ENCODE measurements around the gene TNNT2. TPM values are rescaled to one million over a fixed set of nuclear protein-coding genes. Genes with fewer than 3 reads are reported as not detected.

The TNNT2 gene
- total and polyA plus RNA-seq, 2 donors (not counting 1 experiment from before 2014, with no cell fraction given) = 1.4 TPM; not detected in 1

DNA sequence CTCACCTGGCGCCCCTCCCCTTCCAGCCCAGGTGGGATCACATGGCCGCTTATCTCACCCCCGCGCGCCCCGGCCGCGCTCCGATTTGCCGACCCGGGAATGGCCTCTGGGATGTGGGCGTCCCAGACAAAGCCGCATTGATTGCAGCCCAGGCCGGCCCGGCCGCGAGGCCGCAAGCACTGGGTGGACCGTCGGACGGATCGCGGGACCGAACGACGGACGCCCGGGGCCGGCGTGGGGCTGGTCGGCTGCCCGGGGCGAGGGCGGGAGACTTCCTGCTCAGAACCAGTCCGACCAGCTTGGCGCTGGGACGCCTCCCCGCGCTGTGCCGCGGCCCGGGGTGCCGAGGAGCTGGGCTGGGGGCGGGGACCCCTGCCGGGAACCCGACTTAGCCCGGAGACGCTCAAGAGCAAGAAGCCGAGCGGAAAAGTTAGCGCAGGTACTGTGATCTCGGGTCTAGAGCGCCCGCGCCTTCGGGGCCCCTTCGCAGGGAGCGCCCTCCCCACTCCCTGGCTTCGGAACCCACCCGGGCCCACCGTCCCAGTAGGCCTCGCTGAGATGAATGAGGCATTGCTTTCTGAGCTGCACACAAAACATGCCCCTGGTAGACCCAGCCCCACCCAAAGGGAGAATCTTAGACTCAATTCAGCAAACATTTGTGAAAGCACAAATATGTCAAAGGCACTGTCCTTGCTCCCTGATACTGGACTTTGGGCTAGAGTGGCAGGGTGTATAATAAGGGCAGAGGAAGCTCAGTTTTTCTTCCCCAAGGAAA, 22.1 kb upstream of the TNNT2 start:
- no peak overlapping the region for H2AFZ ChIP-seq (ENCODE audit: low read length)
- DNase-seq (ENCODE audit: low read depth in 2 of 2) = peak in 1 of 2 donors; percentile 19
- no peaks in the 10 kb centered on the region for H3K9me3 ChIP-seq (ENCODE audit: control insufficient read depth, insufficient read depth, low read depth, low read length)
- H3K27ac ChIP-seq (ENCODE audit: insufficient read depth, low read length) = no peak overlapping the region
- peaks cover 60% of the 10 kb centered on the region for H3K27me3 ChIP-seq (ENCODE audit: control insufficient read depth, insufficient read depth, low read length)
- H3K79me2 ChIP-seq (ENCODE audit: control insufficient read depth, insufficient read depth, low read length) = no peaks in the 10 kb centered on the region
- no peaks in the 10 kb centered on the region for H3K36me3 ChIP-seq (ENCODE audit: control insufficient read depth, insufficient read depth, low read length)
- H3K4me1 ChIP-seq (ENCODE audit: control insufficient read depth, extremely low read depth, insufficient read depth, low read length) = no peaks in the 10 kb centered on the region
- H3K4me3 ChIP-seq (replicated peaks in 1 of 4; ENCODE audit: control extremely low read depth in 1 of 4, insufficient read depth in 1 of 4, low read depth in 3 of 4, low read length in 4 of 4) = no peak overlapping the region
- H3K4me2 ChIP-seq (ENCODE audit: extremely low read depth, insufficient read depth, low read length) = no peak overlapping the region
- no peaks in the 10 kb centered on the region for H4K20me1 ChIP-seq (ENCODE audit: control insufficient read depth, extremely low read depth, insufficient read depth, low read length)
- H3K9ac ChIP-seq (ENCODE audit: insufficient read depth, low read length) = no peak overlapping the region
- TF ChIP-seq, protein P1, sequence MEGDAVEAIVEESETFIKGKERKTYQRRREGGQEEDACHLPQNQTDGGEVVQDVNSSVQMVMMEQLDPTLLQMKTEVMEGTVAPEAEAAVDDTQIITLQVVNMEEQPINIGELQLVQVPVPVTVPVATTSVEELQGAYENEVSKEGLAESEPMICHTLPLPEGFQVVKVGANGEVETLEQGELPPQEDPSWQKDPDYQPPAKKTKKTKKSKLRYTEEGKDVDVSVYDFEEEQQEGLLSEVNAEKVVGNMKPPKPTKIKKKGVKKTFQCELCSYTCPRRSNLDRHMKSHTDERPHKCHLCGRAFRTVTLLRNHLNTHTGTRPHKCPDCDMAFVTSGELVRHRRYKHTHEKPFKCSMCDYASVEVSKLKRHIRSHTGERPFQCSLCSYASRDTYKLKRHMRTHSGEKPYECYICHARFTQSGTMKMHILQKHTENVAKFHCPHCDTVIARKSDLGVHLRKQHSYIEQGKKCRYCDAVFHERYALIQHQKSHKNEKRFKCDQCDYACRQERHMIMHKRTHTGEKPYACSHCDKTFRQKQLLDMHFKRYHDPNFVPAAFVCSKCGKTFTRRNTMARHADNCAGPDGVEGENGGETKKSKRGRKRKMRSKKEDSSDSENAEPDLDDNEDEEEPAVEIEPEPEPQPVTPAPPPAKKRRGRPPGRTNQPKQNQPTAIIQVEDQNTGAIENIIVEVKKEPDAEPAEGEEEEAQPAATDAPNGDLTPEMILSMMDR (conservative IDR thresholded peaks at IDR 0.05 in 1 of 2, IDR thresholded peaks at IDR 0.05 in 1 of 2; ENCODE audit: low read depth in 1 of 2, low read length in 2 of 2) = no peak
- peak; percentile 96 for TF ChIP-seq EZH2 (IDR thresholded peaks at IDR 0.05; ENCODE audit: low read length, missing control alignments)

DNA sequence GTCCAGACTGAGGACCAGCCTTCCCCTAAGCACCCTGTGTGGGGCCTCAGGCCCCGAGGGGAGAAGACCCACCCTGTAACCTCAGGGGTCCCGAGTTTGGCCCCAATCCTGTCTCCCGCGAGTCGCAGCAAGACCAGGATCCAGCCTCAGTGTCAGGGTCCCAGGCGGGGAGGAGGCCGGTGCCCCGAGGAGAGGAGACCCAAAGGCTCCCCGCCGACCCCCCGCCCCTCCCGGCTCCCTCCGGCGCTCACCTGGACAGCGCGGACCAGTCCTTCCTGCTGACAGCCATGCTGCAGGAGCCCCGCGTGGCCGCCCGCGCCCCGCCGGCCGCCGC, 21.5 kb upstream of the TNNT2 start, which contains the start of gene LAD1:
LAD1 (minus strand) TSS at position 307 of the 334 bp plus-strand sequence; CDS start at position 289, 18 bp downstream.
- H2AFZ ChIP-seq (ENCODE audit: low read length) = no peak within 1 kb of the TSS
- H4K20me1 ChIP-seq (ENCODE audit: control insufficient read depth, extremely low read depth, insufficient read depth, low read length) = no peaks in the 10 kb centered on the region
- no peak within 1 kb of the TSS for H3K4me2 ChIP-seq (ENCODE audit: extremely low read depth, insufficient read depth, low read length)
- peaks cover 64% of the 10 kb centered on the region for H3K27me3 ChIP-seq (ENCODE audit: control insufficient read depth, insufficient read depth, low read length)
- no peak for DNase-seq (ENCODE audit: low read depth in 2 of 2)
- no peak for TF ChIP-seq EZH2 (IDR thresholded peaks at IDR 0.05; ENCODE audit: low read length, missing control alignments)
- TF ChIP-seq, protein P1 (conservative IDR thresholded peaks at IDR 0.05 in 1 of 2, IDR thresholded peaks at IDR 0.05 in 1 of 2; ENCODE audit: low read depth in 1 of 2, low read length in 2 of 2) = no peak
- no peaks in the 10 kb centered on the region for H3K4me1 ChIP-seq (ENCODE audit: control insufficient read depth, extremely low read depth, insufficient read depth, low read length)
- no peak within 1 kb of the TSS for H3K4me3 ChIP-seq (replicated peaks in 1 of 4; ENCODE audit: control extremely low read depth in 1 of 4, insufficient read depth in 1 of 4, low read depth in 3 of 4, low read length in 4 of 4)
- no peak within 1 kb of the TSS for H3K27ac ChIP-seq (ENCODE audit: insufficient read depth, low read length)
- no peaks in the 10 kb centered on the region for H3K9me3 ChIP-seq (ENCODE audit: control insufficient read depth, insufficient read depth, low read depth, low read length)
- H3K36me3 ChIP-seq (ENCODE audit: control insufficient read depth, insufficient read depth, low read length) = no peaks in the 10 kb centered on the region
- H3K9ac ChIP-seq (ENCODE audit: insufficient read depth, low read length) = no peak within 1 kb of the TSS
- no peaks in the 10 kb centered on the region for H3K79me2 ChIP-seq (ENCODE audit: control insufficient read depth, insufficient read depth, low read length)

GRCh38 chr1:201397675-201398074, 20.2 kb upstream of the TNNT2 start:
- Histone ChIP-seq H3K4me1 (ENCODE audit: control insufficient read depth, extremely low read depth, insufficient read depth, low read length) (no peaks in the 10 kb centered on the region), H3K27ac (ENCODE audit: insufficient read depth, low read length) (no peak overlapping the region), H3K9ac (ENCODE audit: insufficient read depth, low read length) (no peak overlapping the region), H3K36me3 (ENCODE audit: control insufficient read depth, insufficient read depth, low read length) (no peaks in the 10 kb centered on the region), H3K4me3 (replicated peaks in 1 of 4; ENCODE audit: control extremely low read depth in 1 of 4, insufficient read depth in 1 of 4, low read depth in 3 of 4, low read length in 4 of 4) (no peak overlapping the region), H2AFZ (ENCODE audit: low read length) (no peak overlapping the region), H3K9me3 (ENCODE audit: control insufficient read depth, insufficient read depth, low read depth, low read length) (no peaks in the 10 kb centered on the region), H3K27me3 (ENCODE audit: control insufficient read depth, insufficient read depth, low read length) (peaks cover 55% of the 10 kb centered on the region), H3K4me2 (ENCODE audit: extremely low read depth, insufficient read depth, low read length) (no peak overlapping the region), H4K20me1 (ENCODE audit: control insufficient read depth, extremely low read depth, insufficient read depth, low read length) (no peaks in the 10 kb centered on the region), H3K79me2 (ENCODE audit: control insufficient read depth, insufficient read depth, low read length) (no peaks in the 10 kb centered on the region)
- no peak for TF ChIP-seq EZH2 (IDR thresholded peaks at IDR 0.05; ENCODE audit: low read length, missing control alignments)
- TF ChIP-seq, protein P1 (conservative IDR thresholded peaks at IDR 0.05 in 1 of 2, IDR thresholded peaks at IDR 0.05 in 1 of 2; ENCODE audit: low read depth in 1 of 2, low read length in 2 of 2) = no peak
- no peak for DNase-seq (ENCODE audit: low read depth in 2 of 2)

Data from fibroblast of lung (primary cell).